Activated CD8-positive, alpha-beta memory T cell treated with anti-CD3 and anti-CD28 coated beads for 24 hours (primary cell): Measurements from ENCODE around the gene RAF1.

Source experiments
- DNase-seq: peaks from one replicate; pipeline ENCODE4 v3.0.0-alpha.2; 2020

Gene RAF1

GRCh38 chr3:12588039-12589009 is 75.6 kb downstream of the RAF1 start:
- DNase-seq, result no peak

- DNase-seq, result no peak
These were observed 77.5 kb downstream of the RAF1 start for GRCh38 chr3:12586403-12586802.

GRCh38 chr3:12585970-12586369 is 77.9 kb downstream of the RAF1 start:
- no peak for DNase-seq

- DNase-seq, result no peak
These were observed 78.7 kb downstream of the RAF1 start for GRCh38 chr3:12585181-12585580.

GRCh38 chr3:12584083-12584482 is 79.8 kb downstream of the RAF1 start:
- no peak for DNase-seq

GRCh38 chr3:12583280-12583679 is 80.6 kb downstream of the RAF1 start:
- DNase-seq, result no peak

- no peak for DNase-seq
These were observed 81.2 kb downstream of the RAF1 start for GRCh38 chr3:12582730-12583129.

GRCh38 chr3:12579905-12580304 is 84.0 kb downstream of the RAF1 start:
- DNase-seq, result no peak

- DNase-seq, result no peak
These were observed 84.5 kb downstream of the RAF1 start for GRCh38 chr3:12579456-12579855.

GRCh38 chr3:12578742-12579141 is 85.2 kb downstream of the RAF1 start:
- no peak for DNase-seq

- no peak for DNase-seq
These were observed 86.5 kb downstream of the RAF1 start for GRCh38 chr3:12577379-12577778.

- no peak for DNase-seq
These were observed 89.3 kb downstream of the RAF1 start for GRCh38 chr3:12574661-12575060.

GRCh38 chr3:12574131-12574530 is 89.8 kb downstream of the RAF1 start:
- DNase-seq, result no peak

GRCh38 chr3:12571986-12572385 is 91.9 kb downstream of the RAF1 start:
- DNase-seq, result no peak

GRCh38 chr3:12569836-12570235 is 94.1 kb downstream of the RAF1 start:
- no peak for DNase-seq

- no peak for DNase-seq
These were observed 95.2 kb downstream of the RAF1 start for GRCh38 chr3:12568747-12569146.

- no peak for DNase-seq
These were observed 96.9 kb downstream of the RAF1 start for GRCh38 chr3:12566976-12567375.

GRCh38 chr3:12562451-12562850 is 101.5 kb downstream of the RAF1 start:
- DNase-seq, result no peak

- DNase-seq, result no peak
These were observed 102.5 kb downstream of the RAF1 start for GRCh38 chr3:12561397-12561796.

- DNase-seq, result no peak
These were observed 103.3 kb downstream of the RAF1 start for GRCh38 chr3:12560505-12561190.

- no peak for DNase-seq
These were observed 104.4 kb downstream of the RAF1 start for GRCh38 chr3:12559520-12559919.

- DNase-seq, result no peak
These were observed 105.2 kb downstream of the RAF1 start for GRCh38 chr3:12558706-12559105.

GRCh38 chr3:12557473-12558100 is 106.3 kb downstream of the RAF1 start:
- DNase-seq, result no peak
